SU-DHL-6 (cell line): ENCODE results near the gene FADS6.

Experiments
- H2AFZ ChIP-seq: fragments of 200-600 bp; sonication (generic); 2 replicates; pipeline ENCODE4 v1.6.1; 2014; ENCODE audit warnings: low read depth, mild to moderate bottlenecking, moderate library complexity, mixed read lengths, antibody characterized with exemption, low read length; ENCODE audit not compliant: severe bottlenecking
- H3F3A ChIP-seq: fragments of 200-600 bp; shearing (Covaris generic); 2 replicates; pipeline ENCODE4 v1.6.0; 2016; ENCODE audit warnings: antibody characterized with exemption, mild to moderate bottlenecking; ENCODE audit not compliant: insufficient read depth
- H3K27ac ChIP-seq: fragments of 200-600 bp; sonication (generic); 2 replicates; pipeline ENCODE4 v1.5.1; 2016; ENCODE audit warnings: low read depth, mild to moderate bottlenecking, low read length, moderate library complexity, mixed read lengths
- H3K27me3 ChIP-seq: fragments of 200-600 bp; sonication (generic), shearing (Covaris generic); 2 replicates; pipeline ENCODE4 v1.6.0; 2014; ENCODE audit warnings: mild to moderate bottlenecking, low read length
- H3K36me3 ChIP-seq: fragments of 200-600 bp; sonication (generic); 2 replicates; pipeline ENCODE4 v1.6.1; 2014; ENCODE audit warnings: mild to moderate bottlenecking, low read length, mixed read lengths
- H3K4me2 ChIP-seq: fragments of 300-600, 200-600 bp; shearing (Covaris generic), sonication (generic); 2 replicates; pipeline ENCODE4 v1.6.0; 2014; ENCODE audit warnings: low read length, low read depth, mild to moderate bottlenecking; ENCODE audit not compliant: poor library complexity, severe bottlenecking
- H3K4me3 ChIP-seq: fragments of 200-600 bp; sonication (generic); 2 replicates; pipeline ENCODE4 v1.5.1; 2014; ENCODE audit warnings: antibody characterized with exemption, low read length, mild to moderate bottlenecking, mixed read lengths; ENCODE audit not compliant: insufficient read depth, poor library complexity, severe bottlenecking
- H3K79me2 ChIP-seq: fragments of 200-600 bp; sonication (generic); 2 replicates; pipeline ENCODE4 v1.6.1; 2014; ENCODE audit warnings: mild to moderate bottlenecking, low read length, moderate library complexity; ENCODE audit not compliant: insufficient read depth
- H3K9ac ChIP-seq: fragments of 200-600 bp; sonication (generic); 2 replicates; pipeline ENCODE4 v1.7.0; 2014; ENCODE audit warnings: mild to moderate bottlenecking, low read length
- H3K9me2 ChIP-seq: fragments of 200-600 bp; sonication (generic); replicated peaks from 2 replicates; pipeline ENCODE4 v1.6.1; 2014; ENCODE audit warnings: low read length; ENCODE audit not compliant: insufficient read depth
- H3K9me3 ChIP-seq: fragments of 200-600 bp; sonication (generic); 2 replicates; pipeline ENCODE4 v1.6.1; 2014; ENCODE audit warnings: low read length, mixed read lengths; ENCODE audit not compliant: insufficient read depth
- H4K20me1 ChIP-seq: fragments of 200-600 bp; sonication (generic); 2 replicates; pipeline ENCODE4 v1.6.1; 2014; ENCODE audit warnings: low read depth, mild to moderate bottlenecking, antibody characterized with exemption, low read length, moderate library complexity, mixed read lengths
- EZH2phosphoT487 ChIP-seq: fragments of 200-600 bp; sonication (generic), shearing (Covaris generic); conservative IDR thresholded peaks from 2 replicates; pipeline ENCODE4 v1.6.1; 2018; ENCODE audit warnings: mild to moderate bottlenecking, antibody characterized with exemption, low read length, moderate library complexity, mixed read lengths
- TF ChIP-seq, protein P1 (sequence below): fragments of 200-600 bp; sonication (generic); IDR thresholded peaks from one replicate; pipeline ENCODE4 v1.5.1; 2017; ENCODE audit warnings: antibody characterized with exemption, mild to moderate bottlenecking, low read length, moderate library complexity; ENCODE audit not compliant: insufficient read depth, poor library complexity, severe bottlenecking

Gene FADS6

DNA sequence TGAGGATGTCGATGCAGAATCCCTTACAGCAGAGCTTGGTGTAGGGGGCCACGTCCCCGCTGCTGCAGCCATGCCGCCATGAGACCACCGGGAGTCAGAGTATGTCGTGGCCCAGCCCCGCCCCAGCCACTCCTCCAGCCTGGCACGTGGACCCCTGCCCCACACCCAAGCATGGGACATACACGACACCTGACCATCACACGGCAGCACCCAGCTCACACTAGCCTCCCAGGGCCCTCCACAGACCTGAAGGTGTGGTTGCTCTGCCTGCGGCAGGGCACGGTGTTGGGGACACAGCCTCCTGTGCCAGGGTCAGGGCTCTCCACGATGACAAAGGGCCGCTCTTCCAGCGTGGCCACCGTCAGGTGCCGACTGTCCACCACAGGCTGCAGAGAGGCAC is 43.1 kb downstream of the FADS6 start:
- H3K36me3 ChIP-seq: no peaks in the 10 kb centered on the region
- H3K4me3 ChIP-seq: no peak overlapping the region
- H3K9ac ChIP-seq: no peak overlapping the region
- TF ChIP-seq, protein P1, sequence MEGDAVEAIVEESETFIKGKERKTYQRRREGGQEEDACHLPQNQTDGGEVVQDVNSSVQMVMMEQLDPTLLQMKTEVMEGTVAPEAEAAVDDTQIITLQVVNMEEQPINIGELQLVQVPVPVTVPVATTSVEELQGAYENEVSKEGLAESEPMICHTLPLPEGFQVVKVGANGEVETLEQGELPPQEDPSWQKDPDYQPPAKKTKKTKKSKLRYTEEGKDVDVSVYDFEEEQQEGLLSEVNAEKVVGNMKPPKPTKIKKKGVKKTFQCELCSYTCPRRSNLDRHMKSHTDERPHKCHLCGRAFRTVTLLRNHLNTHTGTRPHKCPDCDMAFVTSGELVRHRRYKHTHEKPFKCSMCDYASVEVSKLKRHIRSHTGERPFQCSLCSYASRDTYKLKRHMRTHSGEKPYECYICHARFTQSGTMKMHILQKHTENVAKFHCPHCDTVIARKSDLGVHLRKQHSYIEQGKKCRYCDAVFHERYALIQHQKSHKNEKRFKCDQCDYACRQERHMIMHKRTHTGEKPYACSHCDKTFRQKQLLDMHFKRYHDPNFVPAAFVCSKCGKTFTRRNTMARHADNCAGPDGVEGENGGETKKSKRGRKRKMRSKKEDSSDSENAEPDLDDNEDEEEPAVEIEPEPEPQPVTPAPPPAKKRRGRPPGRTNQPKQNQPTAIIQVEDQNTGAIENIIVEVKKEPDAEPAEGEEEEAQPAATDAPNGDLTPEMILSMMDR: no peak
- TF ChIP-seq EZH2phosphoT487: no peak
- no peaks in the 10 kb centered on the region for H3F3A ChIP-seq
- no peaks in the 10 kb centered on the region for H3K27me3 ChIP-seq
- H2AFZ ChIP-seq: no peak overlapping the region
- H3K79me2 ChIP-seq: no peaks in the 10 kb centered on the region
- no peaks in the 10 kb centered on the region for H3K9me3 ChIP-seq
- no peak overlapping the region for H3K27ac ChIP-seq
- H3K4me2 ChIP-seq: no peak overlapping the region
- no peaks in the 10 kb centered on the region for H4K20me1 ChIP-seq
- no peaks in the 10 kb centered on the region for H3K9me2 ChIP-seq

DNA sequence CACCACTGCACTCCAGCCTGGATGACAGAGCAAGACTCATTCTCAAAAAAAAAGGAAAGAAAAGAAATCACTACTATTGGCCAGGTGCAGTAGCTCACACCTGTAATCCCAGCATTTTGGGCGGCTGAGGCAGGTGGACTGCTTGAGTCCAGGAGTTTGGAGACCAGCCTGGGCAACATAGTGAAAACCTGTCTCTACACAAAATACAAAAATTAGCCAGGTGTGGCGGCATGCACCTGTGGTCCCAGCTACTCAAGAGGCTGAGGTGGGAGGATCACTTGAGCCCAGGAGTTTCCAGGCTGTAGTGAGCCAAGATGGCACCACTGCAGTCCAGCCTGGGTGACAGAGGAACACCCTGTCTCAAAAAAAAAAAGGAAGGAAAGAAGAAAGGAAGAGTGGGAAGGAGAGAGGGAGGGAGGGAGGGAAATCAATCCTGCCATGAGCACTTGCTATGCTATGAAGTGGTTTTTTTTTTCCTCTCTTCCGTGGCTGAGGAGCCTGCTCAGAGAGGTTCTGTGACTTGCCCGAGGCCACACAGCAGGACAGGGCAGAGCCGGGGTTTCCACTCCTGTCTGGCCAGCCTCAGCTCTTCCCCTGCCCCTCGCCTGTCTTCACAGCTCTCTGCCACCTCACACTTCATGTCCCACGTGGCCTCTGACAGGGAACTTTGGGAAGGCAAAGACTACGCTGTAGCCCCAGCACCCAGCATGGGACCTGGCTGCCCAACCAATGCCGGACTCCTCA is 44.6 kb downstream of the FADS6 start:
- Histone ChIP-seq H3K9ac (no peak overlapping the region), H4K20me1 (no peaks in the 10 kb centered on the region), H3K27me3 (no peaks in the 10 kb centered on the region), H3K9me3 (no peaks in the 10 kb centered on the region), H3K4me2 (no peak overlapping the region), H3K27ac (no peak overlapping the region), H3F3A (no peaks in the 10 kb centered on the region), H3K9me2 (no peaks in the 10 kb centered on the region), H2AFZ (no peak overlapping the region), H3K79me2 (no peaks in the 10 kb centered on the region), H3K4me3 (no peak overlapping the region), H3K36me3 (no peaks in the 10 kb centered on the region)
- TF ChIP-seq EZH2phosphoT487: no peak
- TF ChIP-seq, protein P1: no peak

DNA sequence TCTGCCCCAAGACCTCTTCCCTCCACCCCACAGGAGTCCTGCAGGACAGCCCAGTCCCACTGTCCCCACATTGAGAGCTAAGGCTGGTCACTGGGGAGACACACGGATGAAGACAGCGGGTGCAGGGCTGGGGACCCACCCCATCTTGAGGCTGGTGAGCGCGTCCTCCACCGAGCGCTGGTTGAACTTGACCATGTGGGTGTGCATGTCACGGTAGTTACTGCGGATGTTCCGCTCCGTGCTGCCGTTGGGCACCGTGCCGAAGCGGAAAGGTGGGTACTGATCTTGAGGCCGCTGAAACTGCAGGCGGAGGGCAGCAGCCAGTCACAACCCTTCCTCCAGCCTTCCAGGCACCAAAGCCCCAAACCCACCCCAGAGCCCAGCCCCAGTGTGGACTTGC is 46.8 kb downstream of the FADS6 start:
- no peaks in the 10 kb centered on the region for H3K36me3 ChIP-seq
- H4K20me1 ChIP-seq: no peaks in the 10 kb centered on the region
- no peak overlapping the region for H3K9ac ChIP-seq
- no peaks in the 10 kb centered on the region for H3K9me3 ChIP-seq
- no peak overlapping the region for H3K4me2 ChIP-seq
- no peaks in the 10 kb centered on the region for H3K9me2 ChIP-seq
- H3F3A ChIP-seq: no peaks in the 10 kb centered on the region
- no peak overlapping the region for H3K4me3 ChIP-seq
- H3K27me3 ChIP-seq: no peaks in the 10 kb centered on the region
- H2AFZ ChIP-seq: no peak overlapping the region
- no peak for TF ChIP-seq EZH2phosphoT487
- TF ChIP-seq, protein P1: no peak
- H3K79me2 ChIP-seq: no peaks in the 10 kb centered on the region
- H3K27ac ChIP-seq: no peak overlapping the region
